ENCODE data around the gene RCL1. TPM values are rescaled to one million over a fixed set of nuclear protein-coding genes. Genes with fewer than 3 reads are reported as not detected.

Gene RCL1
- total RNA-seq, 1 experiment from 2014 or later = 24.9 TPM

DNA sequence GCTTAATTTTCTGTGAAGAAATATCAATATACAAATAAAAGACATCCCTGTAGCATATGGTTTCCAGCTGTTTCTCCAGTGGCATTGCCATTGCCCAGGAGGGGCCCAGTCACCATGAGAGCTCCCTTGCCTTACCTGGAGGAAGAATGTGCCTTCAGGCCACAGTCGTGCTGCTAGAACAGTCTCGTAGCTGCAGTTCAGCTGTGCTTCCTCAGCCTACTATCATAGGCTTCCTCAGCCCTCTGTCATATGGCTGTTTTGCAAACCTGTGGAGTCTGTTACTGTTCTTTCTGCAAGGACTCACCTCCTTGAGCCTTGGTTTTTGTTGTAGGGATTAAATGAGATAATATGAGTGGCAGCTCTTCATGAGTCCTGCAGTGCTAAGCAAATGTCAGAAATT lies 67.6 kb downstream of the RCL1 start:
- Histone ChIP-seq H3K9me2 (replicated peaks; ENCODE audit: insufficient read depth, low read length) (no peaks in the 10 kb centered on the region), H3K4me3 (ENCODE audit: low read length) (no peak overlapping the region), H3K9me3 (ENCODE audit: low read length) (no peaks in the 10 kb centered on the region), H3K4me2 (ENCODE audit: low read depth, low read length, poor library complexity, severe bottlenecking) (no peak overlapping the region), H4K20me1 (ENCODE audit: insufficient read depth, low read depth, low read length) (no peaks in the 10 kb centered on the region), H3K79me2 (ENCODE audit: low read length) (peaks cover 45% of the 10 kb centered on the region), H3K27ac (ENCODE audit: low read length) (no peak overlapping the region), H3K27me3 (ENCODE audit: low read length) (no peaks in the 10 kb centered on the region), H2AFZ (ENCODE audit: low read length) (no peak overlapping the region), H3K36me3 (ENCODE audit: insufficient read depth, low read length) (peaks cover 27% of the 10 kb centered on the region), H3K9ac (ENCODE audit: low read length) (no peak overlapping the region), H3K4me1 (ENCODE audit: low read length) (no peaks in the 10 kb centered on the region)
- DNase-seq = no peak

DNA sequence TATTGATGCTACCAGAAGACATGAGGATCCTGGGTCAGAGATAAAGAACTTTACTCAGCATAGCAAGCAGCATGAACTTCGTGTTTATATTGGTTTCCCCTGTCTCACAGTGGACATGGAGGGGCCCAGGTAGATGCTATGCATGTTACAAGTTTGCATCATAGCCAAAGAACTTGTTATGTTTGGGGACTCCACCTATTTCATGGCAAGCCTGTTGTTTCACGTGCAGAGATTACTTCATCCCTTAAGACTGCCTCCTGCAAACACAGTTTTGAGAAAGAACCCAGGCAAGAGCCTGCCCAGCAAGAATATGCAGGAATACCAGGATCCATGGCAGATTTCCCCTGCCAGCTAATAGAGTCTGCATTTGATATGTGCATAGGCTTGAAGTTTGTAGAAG lies 68.4 kb downstream of the RCL1 start:
- H3K9ac ChIP-seq (ENCODE audit: low read length) = no peak overlapping the region
- no peaks in the 10 kb centered on the region for H3K9me2 ChIP-seq (replicated peaks; ENCODE audit: insufficient read depth, low read length)
- no peak overlapping the region for H3K27ac ChIP-seq (ENCODE audit: low read length)
- peaks cover 40% of the 10 kb centered on the region for H3K79me2 ChIP-seq (ENCODE audit: low read length)
- no peaks in the 10 kb centered on the region for H3K27me3 ChIP-seq (ENCODE audit: low read length)
- no peak overlapping the region for H2AFZ ChIP-seq (ENCODE audit: low read length)
- H3K9me3 ChIP-seq (ENCODE audit: low read length) = no peaks in the 10 kb centered on the region
- no peaks in the 10 kb centered on the region for H3K4me1 ChIP-seq (ENCODE audit: low read length)
- H3K4me2 ChIP-seq (ENCODE audit: low read depth, low read length, poor library complexity, severe bottlenecking) = no peak overlapping the region
- H3K4me3 ChIP-seq (ENCODE audit: low read length) = no peak overlapping the region
- no peaks in the 10 kb centered on the region for H4K20me1 ChIP-seq (ENCODE audit: insufficient read depth, low read depth, low read length)
- DNase-seq = no peak
- H3K36me3 ChIP-seq (ENCODE audit: insufficient read depth, low read length) = peaks cover 22% of the 10 kb centered on the region

DNA sequence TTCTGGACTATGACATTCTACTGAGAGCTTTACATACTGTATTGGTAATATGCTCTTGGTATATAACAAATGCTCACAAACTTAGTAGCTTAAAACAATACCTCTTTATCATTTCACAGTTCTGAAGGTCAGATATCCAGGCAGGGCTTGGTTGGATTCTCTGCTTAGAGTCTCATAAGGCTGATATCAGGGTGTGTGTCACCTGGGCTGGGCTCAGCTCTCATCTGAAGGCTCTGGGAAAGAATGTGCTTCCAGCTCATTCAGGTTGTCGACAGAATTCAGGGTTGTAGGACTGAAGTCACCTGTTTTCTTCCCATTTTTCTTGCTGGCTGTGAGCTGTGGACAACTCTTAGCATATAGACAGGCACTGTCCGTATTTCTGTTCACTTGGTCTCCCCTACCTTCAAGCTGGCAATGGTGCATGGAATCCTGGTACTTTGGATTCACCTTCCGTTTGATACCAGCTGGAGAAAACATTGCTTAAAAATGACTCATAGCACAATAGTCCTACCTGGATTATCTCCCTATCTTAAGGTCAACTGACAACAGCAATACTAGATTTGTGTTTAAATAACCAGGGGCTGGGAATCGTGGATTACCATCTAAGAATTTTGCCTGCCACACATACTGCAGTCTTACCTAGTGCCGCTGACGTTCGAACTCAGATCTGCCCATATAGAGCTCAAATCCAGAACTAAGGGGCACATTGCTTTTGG lies 69.2 kb downstream of the RCL1 start:
- Histone ChIP-seq H3K4me1 (ENCODE audit: low read length) (no peaks in the 10 kb centered on the region), H2AFZ (ENCODE audit: low read length) (no peak overlapping the region), H3K27me3 (ENCODE audit: low read length) (no peaks in the 10 kb centered on the region), H3K9ac (ENCODE audit: low read length) (no peak overlapping the region), H3K4me2 (ENCODE audit: low read depth, low read length, poor library complexity, severe bottlenecking) (no peak overlapping the region), H3K27ac (ENCODE audit: low read length) (no peak overlapping the region), H4K20me1 (ENCODE audit: insufficient read depth, low read depth, low read length) (no peaks in the 10 kb centered on the region), H3K79me2 (ENCODE audit: low read length) (peaks cover 37% of the 10 kb centered on the region), H3K9me2 (replicated peaks; ENCODE audit: insufficient read depth, low read length) (no peaks in the 10 kb centered on the region), H3K36me3 (ENCODE audit: insufficient read depth, low read length) (peaks cover 16% of the 10 kb centered on the region; the same call in 1 of the 2 replicates), H3K4me3 (ENCODE audit: low read length) (no peak overlapping the region), H3K9me3 (ENCODE audit: low read length) (no peaks in the 10 kb centered on the region)
- DNase-seq = no peak

DNA sequence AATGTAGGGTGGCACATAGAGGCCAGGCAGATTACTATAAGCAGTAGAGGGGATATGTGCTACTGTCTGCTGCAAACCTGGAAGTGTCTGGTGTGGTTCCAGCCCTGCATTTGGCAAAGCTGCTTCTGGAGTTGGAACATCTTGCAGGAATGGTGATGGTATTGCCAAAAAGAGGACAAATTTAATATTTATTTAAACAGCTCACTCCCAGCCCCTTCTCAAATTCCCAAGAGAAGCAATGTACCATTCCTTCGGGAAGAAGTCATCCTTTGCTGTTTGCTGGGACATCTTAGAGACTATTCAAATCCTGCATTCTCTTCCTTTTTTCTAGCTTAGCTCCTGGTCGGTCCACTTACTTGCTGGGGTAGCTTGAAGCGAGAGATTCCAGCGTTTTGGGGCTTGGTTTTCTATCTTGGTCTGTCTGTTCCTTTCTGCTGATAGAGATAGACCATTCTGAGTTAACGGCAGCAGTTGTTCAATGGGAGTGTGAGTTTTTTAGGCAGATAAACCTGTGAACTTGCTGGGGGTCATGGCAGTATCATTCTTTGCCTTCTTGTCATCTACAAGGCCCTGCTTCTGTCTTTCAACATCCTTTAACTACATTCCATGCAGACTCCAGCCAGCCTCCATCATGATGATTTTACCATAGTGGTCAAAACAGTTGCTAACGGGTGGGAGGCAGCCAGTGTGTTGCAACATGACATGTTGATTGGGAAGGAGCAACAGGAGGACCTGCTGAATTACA lies 69.9 kb downstream of the RCL1 start:
- no peaks in the 10 kb centered on the region for H3K4me1 ChIP-seq (ENCODE audit: low read length)
- no peaks in the 10 kb centered on the region for H3K27me3 ChIP-seq (ENCODE audit: low read length)
- H3K4me2 ChIP-seq (ENCODE audit: low read depth, low read length, poor library complexity, severe bottlenecking) = no peak overlapping the region
- H2AFZ ChIP-seq (ENCODE audit: low read length) = no peak overlapping the region
- no peaks in the 10 kb centered on the region for H3K9me2 ChIP-seq (replicated peaks; ENCODE audit: insufficient read depth, low read length)
- H4K20me1 ChIP-seq (ENCODE audit: insufficient read depth, low read depth, low read length) = no peaks in the 10 kb centered on the region
- peaks cover 30% of the 10 kb centered on the region for H3K79me2 ChIP-seq (ENCODE audit: low read length)
- H3K4me3 ChIP-seq (ENCODE audit: low read length) = no peak overlapping the region
- no peak for DNase-seq
- no peak overlapping the region for H3K27ac ChIP-seq (ENCODE audit: low read length)
- no peaks in the 10 kb centered on the region for H3K9me3 ChIP-seq (ENCODE audit: low read length)
- H3K36me3 ChIP-seq (ENCODE audit: insufficient read depth, low read length) = peaks cover 11% of the 10 kb centered on the region; the same call in 1 of the 2 replicates
- no peak overlapping the region for H3K9ac ChIP-seq (ENCODE audit: low read length)

DNA sequence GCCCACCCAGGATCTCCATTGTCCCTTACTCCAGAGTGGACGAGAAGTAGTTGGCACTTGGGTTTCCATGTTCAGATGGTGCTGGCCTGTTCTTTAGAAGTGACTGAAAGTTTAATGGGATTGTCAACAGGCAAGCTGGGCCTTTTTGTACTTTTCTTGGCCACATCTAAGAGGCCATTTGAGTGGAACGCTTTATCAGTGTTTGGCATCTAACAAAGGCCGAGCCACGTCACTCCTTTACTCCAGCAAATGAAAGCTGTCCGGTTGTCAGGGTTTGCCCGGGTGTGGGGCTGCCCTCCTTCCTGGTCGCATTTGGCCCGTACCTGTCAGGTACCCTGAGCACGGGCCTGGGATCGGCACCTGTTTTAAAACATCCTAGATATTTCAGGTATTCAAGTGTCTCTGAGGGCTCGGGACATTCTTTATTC lies 71.5 kb downstream of the RCL1 start:
- peaks cover 3% of the 10 kb centered on the region; the same call in 1 of the 2 replicates for H3K36me3 ChIP-seq (ENCODE audit: insufficient read depth, low read length)
- DNase-seq = no peak
- H3K27me3 ChIP-seq (ENCODE audit: low read length) = no peaks in the 10 kb centered on the region
- no peak overlapping the region for H3K4me3 ChIP-seq (ENCODE audit: low read length)
- H3K27ac ChIP-seq (ENCODE audit: low read length) = no peak overlapping the region
- no peak overlapping the region for H3K4me2 ChIP-seq (ENCODE audit: low read depth, low read length, poor library complexity, severe bottlenecking)
- no peak overlapping the region for H3K9ac ChIP-seq (ENCODE audit: low read length)
- no peaks in the 10 kb centered on the region for H3K9me2 ChIP-seq (replicated peaks; ENCODE audit: insufficient read depth, low read length)
- H3K4me1 ChIP-seq (ENCODE audit: low read length) = no peaks in the 10 kb centered on the region
- peaks cover 21% of the 10 kb centered on the region for H3K79me2 ChIP-seq (ENCODE audit: low read length)
- H3K9me3 ChIP-seq (ENCODE audit: low read length) = no peaks in the 10 kb centered on the region
- no peaks in the 10 kb centered on the region for H4K20me1 ChIP-seq (ENCODE audit: insufficient read depth, low read depth, low read length)
- H2AFZ ChIP-seq (ENCODE audit: low read length) = no peak overlapping the region

DNA sequence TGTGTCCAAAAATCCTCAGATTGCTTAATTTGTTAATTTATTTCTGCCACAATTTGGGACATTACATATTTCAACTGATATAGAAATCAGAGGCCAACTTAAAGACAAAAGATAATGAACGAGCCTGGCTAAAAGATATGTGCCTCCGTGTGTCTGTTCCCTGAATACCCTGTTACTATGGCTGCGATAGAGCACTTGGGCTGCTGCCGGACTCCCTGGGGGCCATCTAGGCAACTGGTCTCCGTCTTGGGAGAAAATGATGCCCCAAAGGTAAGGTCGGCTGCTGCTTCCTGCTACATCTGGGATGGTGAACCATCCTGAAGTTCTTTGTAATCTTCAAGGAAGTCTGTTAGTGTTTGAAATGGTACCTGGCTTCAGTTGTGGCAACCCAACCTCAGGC lies 72.0 kb downstream of the RCL1 start:
- no peak overlapping the region for H2AFZ ChIP-seq (ENCODE audit: low read length)

DNA sequence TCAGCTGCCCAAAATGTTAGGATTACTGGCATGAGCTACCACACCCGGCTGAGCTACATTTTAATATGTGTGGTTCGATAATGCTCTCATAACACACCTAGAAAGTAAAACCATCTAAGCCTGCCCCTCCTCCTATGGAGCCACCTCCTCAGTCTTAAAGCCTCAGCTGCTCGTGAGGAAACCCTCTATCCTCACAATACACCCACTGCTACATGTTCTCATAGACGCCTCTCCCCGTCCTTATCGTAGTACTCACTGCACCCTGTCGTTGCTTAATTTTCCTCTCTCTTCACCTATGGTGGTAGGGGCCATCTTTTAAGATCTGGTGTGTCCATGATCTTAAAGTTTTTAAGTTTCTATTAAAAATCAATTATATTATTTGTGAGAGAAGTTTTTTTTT lies 72.9 kb downstream of the RCL1 start:
- Histone ChIP-seq H3K79me2 (ENCODE audit: low read length) (peaks cover 16% of the 10 kb centered on the region), H3K9me2 (replicated peaks; ENCODE audit: insufficient read depth, low read length) (no peaks in the 10 kb centered on the region), H4K20me1 (ENCODE audit: insufficient read depth, low read depth, low read length) (no peaks in the 10 kb centered on the region), H2AFZ (ENCODE audit: low read length) (no peak overlapping the region), H3K4me3 (ENCODE audit: low read length) (no peak overlapping the region), H3K36me3 (ENCODE audit: insufficient read depth, low read length) (no peaks in the 10 kb centered on the region), H3K4me2 (ENCODE audit: low read depth, low read length, poor library complexity, severe bottlenecking) (no peak overlapping the region), H3K27me3 (ENCODE audit: low read length) (no peaks in the 10 kb centered on the region), H3K4me1 (ENCODE audit: low read length) (no peaks in the 10 kb centered on the region), H3K9ac (ENCODE audit: low read length) (no peak overlapping the region), H3K27ac (ENCODE audit: low read length) (no peak overlapping the region), H3K9me3 (ENCODE audit: low read length) (no peaks in the 10 kb centered on the region)
- no peak for DNase-seq

More for the DNA sequence above, 72.0 kb downstream of the RCL1 start:
- no peak overlapping the region for H3K4me3 ChIP-seq (ENCODE audit: low read length)
- H3K79me2 ChIP-seq (ENCODE audit: low read length) = peaks cover 17% of the 10 kb centered on the region
- H3K4me2 ChIP-seq (ENCODE audit: low read depth, low read length, poor library complexity, severe bottlenecking) = no peak overlapping the region
- H4K20me1 ChIP-seq (ENCODE audit: insufficient read depth, low read depth, low read length) = no peaks in the 10 kb centered on the region
- H3K27ac ChIP-seq (ENCODE audit: low read length) = no peak overlapping the region
- DNase-seq = no peak
- H3K27me3 ChIP-seq (ENCODE audit: low read length) = no peaks in the 10 kb centered on the region
- H3K9ac ChIP-seq (ENCODE audit: low read length) = no peak overlapping the region
- no peaks in the 10 kb centered on the region for H3K36me3 ChIP-seq (ENCODE audit: insufficient read depth, low read length)
- H3K4me1 ChIP-seq (ENCODE audit: low read length) = no peaks in the 10 kb centered on the region
- no peaks in the 10 kb centered on the region for H3K9me3 ChIP-seq (ENCODE audit: low read length)
- no peaks in the 10 kb centered on the region for H3K9me2 ChIP-seq (replicated peaks; ENCODE audit: insufficient read depth, low read length)

DNA sequence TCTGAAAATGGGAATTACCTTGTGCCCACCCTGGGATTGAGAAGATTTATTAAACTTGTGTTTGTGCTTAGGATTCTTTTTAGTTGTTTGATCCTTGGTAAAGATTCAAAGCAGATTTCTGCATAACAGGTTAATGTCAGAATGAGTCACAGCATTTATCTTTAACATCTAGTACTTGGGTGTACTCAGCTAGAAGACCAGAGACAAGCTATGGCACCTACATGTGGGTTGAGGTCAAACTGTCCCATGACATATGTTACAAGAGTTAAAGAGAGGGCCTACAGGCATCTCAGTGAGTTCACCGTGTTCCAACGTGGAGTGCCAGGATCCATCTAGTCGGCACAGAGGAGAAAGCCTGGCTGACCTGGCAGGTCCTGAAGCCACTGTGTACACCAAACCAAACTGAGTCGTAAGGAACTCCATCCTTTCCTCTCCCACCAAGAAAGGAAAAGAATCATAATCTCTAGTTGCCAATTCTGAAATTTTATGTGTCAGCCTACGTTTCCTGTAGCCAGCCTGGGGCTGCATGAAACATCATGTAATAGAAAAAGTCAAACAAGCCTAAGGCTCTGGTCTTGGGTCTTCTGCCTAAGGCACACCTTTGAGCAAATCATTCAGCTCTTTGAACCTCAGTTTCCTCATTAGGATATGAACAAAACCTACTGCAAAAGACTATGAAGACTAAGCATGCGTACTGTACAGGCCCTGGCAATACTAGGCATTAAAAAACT lies 73.7 kb downstream of the RCL1 start:
- Histone ChIP-seq H3K9me3 (ENCODE audit: low read length) (no peaks in the 10 kb centered on the region), H3K79me2 (ENCODE audit: low read length) (peaks cover 12% of the 10 kb centered on the region), H3K36me3 (ENCODE audit: insufficient read depth, low read length) (no peaks in the 10 kb centered on the region), H3K9ac (ENCODE audit: low read length) (no peak overlapping the region), H3K27ac (ENCODE audit: low read length) (no peak overlapping the region), H4K20me1 (ENCODE audit: insufficient read depth, low read depth, low read length) (no peaks in the 10 kb centered on the region), H3K4me3 (ENCODE audit: low read length) (no peak overlapping the region), H3K4me1 (ENCODE audit: low read length) (no peaks in the 10 kb centered on the region), H2AFZ (ENCODE audit: low read length) (no peak overlapping the region), H3K9me2 (replicated peaks; ENCODE audit: insufficient read depth, low read length) (no peaks in the 10 kb centered on the region), H3K27me3 (ENCODE audit: low read length) (no peaks in the 10 kb centered on the region), H3K4me2 (ENCODE audit: low read depth, low read length, poor library complexity, severe bottlenecking) (no peak overlapping the region)
- DNase-seq = no peak
